Renal cortical epithelial cell (primary cell): ENCODE results near the gene PCBP3. TPM values are rescaled to one million over a fixed set of nuclear protein-coding genes. Genes with fewer than 3 reads are reported as not detected.

ENCODE experiments used
- DNase-seq: peaks from one replicate; pipeline ENCODE4 v3.0.0-alpha.2; 2011; ENCODE audit warnings: low read depth
- total RNA-seq: library from RNA; depleted of rRNA; stranded (reverse); fragments of >200 nt; gene quantifications from 2 replicates; pipeline ENCODE4 v1.2.3, GENCODE V29; 2014

The PCBP3 gene
- total RNA-seq, 1 donor from 2014 or later, result 0.15 TPM

GRCh38 chr21:45981151-45982091 is 337.9 kb downstream of the PCBP3 start, which contains the start of gene COL6A1:
Gene COL6A1, plus strand, starts transcription at chr21:45981770. Its CDS starts 81 bp downstream, at chr21:45981851.
- DNase-seq, result peak; percentile 53

GRCh38 chr21:45982092-45982757 is 338.7 kb downstream of the PCBP3 start:
- no peak for DNase-seq

GRCh38 chr21:45982758-45983648 is 339.5 kb downstream of the PCBP3 start:
- no peak for DNase-seq

GRCh38 chr21:45983649-45983965 is 340.1 kb downstream of the PCBP3 start:
- no peak for DNase-seq

- DNase-seq, result no peak
These were observed 340.5 kb downstream of the PCBP3 start for GRCh38 chr21:45983981-45984551.

GRCh38 chr21:45984584-45985095 is 341.1 kb downstream of the PCBP3 start:
- DNase-seq, result no peak

GRCh38 chr21:45985471-45986315 is 342.2 kb downstream of the PCBP3 start:
- DNase-seq, result no peak

GRCh38 chr21:45986316-45987051 is 343.0 kb downstream of the PCBP3 start:
- no peak for DNase-seq

GRCh38 chr21:45987121-45987711 is 343.7 kb downstream of the PCBP3 start:
- DNase-seq, result no peak

- DNase-seq, result no peak
These were observed 345.1 kb downstream of the PCBP3 start for GRCh38 chr21:45988366-45989347.

GRCh38 chr21:45989355-45990048 is 346.0 kb downstream of the PCBP3 start:
- no peak for DNase-seq

GRCh38 chr21:45990049-45990711 is 346.7 kb downstream of the PCBP3 start:
- DNase-seq, result no peak

- no peak for DNase-seq
These were observed 347.4 kb downstream of the PCBP3 start for GRCh38 chr21:45990741-45991605.

GRCh38 chr21:45991606-45992300 is 348.2 kb downstream of the PCBP3 start:
- DNase-seq, result no peak
